ENCODE measurements around the gene GABRD.

The GABRD gene

DNA sequence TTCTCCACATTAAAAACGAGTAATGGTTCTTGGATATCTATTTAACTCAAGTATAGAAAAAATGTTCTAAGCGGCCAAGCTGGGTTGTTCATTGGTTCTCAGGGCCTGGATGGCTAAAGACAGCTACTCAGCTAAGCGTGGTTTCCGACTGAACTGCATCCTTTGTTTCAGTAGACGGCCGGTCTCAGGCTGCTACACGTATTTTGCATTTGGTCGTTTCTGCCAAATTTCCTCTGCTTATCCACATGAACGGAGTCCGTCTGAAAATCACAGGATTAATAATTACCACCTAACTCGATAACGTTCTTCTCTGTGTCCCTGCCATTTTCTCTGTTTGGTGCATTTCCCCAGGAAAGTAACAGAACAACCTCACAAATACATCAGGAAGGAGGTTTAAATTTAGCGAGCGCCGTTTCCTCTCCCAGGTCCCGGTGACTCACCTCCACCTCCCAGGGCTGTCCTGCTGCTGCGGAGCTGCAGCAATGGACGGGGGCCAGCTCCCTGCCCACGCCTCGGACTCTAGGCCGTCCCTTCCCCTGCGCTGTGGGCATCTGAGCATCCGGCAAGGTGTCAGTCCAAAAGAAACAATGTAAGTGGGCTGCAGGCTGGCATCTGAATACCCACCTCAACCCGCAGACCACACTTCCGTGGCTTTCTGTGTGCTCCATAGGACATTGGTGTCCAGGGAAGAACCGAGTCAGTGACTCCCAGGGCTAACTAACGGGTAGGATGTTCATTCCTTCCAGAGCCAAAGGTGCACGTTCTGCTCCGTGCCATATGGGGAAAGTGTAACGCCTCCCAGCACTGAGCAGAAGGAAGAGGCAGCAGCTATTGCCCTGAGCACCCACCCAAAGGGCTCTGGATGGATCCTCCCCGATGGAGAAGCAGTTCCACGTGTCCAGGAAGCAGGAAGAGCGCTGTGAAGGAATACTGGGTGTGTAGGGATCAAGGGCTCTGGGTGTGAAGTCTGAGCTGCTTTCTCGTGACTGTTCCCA is 4.1 kb upstream of the GABRD start:
- Mint-ChIP-seq H3K4me1 (peaks cover 5% of the 10 kb centered on the region), H3K4me3 (no peak overlapping the region), H3K36me3 (ENCODE audit: insufficient read depth) (peaks cover 1% of the 10 kb centered on the region), H3K9me3 (no peaks in the 10 kb centered on the region), H3K27me3 (peaks cover 54% of the 10 kb centered on the region), H3K27ac (ENCODE audit: low read depth) (no peak overlapping the region)
- ATAC-seq (replicated peaks; ENCODE audit: extremely low read depth, poor library complexity, severe bottlenecking), result no peak
- DNase-seq (ENCODE audit: low spot score in 2 of 2), result no peak

DNA sequence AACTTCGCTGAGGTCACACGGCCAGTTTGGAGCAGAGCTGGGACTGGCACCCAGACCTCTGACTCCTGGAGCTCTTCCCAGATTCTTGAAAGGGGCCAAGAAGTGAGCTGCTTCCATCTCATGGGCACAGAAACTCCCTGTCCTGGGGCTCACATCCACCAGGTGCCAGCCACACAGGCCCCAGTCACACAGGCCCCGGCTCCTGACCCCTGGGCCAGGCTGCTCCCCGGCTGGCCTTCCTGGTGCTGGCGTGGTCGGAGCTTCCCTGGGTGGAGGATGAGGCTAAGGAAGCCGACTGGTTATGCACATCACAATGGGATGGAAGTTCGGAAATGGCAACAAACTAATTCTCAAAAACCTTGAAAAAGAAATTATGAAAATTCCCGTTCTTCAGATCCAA is 3.0 kb upstream of the GABRD start:
- H3K36me3 Mint-ChIP-seq (ENCODE audit: insufficient read depth), result peaks cover 4% of the 10 kb centered on the region
- peaks cover 5% of the 10 kb centered on the region for H3K4me1 Mint-ChIP-seq
- no peak overlapping the region for H3K4me3 Mint-ChIP-seq
- peaks cover 64% of the 10 kb centered on the region for H3K27me3 Mint-ChIP-seq
- H3K9me3 Mint-ChIP-seq, result no peaks in the 10 kb centered on the region
- ATAC-seq (replicated peaks; ENCODE audit: extremely low read depth, poor library complexity, severe bottlenecking) (no peak), DNase-seq (ENCODE audit: low spot score in 2 of 2) (no peak)
- no peak overlapping the region for H3K27ac Mint-ChIP-seq (ENCODE audit: low read depth)

DNA sequence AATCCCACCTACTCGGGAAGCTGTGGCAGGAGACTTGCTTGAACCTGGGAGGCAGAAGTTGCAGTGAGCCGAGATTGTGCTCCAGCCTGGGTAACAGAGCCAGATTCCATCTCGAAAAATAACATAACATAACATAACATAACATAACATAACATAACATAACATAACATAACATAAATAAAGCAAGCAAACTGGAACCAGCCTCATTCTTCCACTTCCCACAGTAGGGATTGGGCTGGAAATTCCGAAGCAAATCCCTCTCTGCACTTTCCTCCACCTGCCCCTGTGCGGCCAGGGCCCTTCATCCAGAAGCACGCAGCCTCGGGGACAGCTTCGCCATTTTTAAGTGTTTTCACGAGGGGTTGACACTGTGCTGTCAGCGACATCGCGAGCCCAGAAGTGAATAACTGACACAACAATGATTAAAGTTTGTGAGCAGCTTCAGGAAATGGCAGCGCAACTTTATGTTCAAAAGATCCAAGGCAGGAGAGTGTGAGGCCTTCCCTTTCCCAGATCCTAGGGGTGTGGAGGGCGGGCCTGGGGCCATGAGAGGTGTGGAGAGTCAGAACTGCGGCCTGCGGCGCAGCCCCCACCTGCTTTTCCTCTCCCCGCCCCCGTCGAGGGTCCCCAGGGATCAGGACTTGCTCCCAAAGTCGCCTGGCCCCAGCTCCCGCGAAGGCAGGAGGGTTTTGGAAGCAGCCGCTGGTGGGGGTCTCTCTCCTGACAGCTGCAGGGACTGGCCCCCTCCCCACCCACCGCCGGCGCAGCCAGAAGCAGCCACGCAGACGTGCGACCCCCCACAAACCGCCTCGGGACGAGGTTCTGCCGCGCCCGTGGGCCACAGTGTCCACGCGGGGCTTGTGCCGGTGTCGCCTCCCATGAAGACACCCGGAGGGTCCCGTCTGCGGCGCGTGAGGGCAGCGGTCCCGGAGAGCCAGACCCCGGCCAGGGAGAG is 651 bp upstream of the GABRD start:
- Mint-ChIP-seq H3K36me3 (ENCODE audit: insufficient read depth) (peaks cover 6% of the 10 kb centered on the region), H3K4me1 (peaks cover 5% of the 10 kb centered on the region), H3K9me3 (no peaks in the 10 kb centered on the region), H3K27me3 (peaks cover 87% of the 10 kb centered on the region), H3K27ac (ENCODE audit: low read depth) (no peak overlapping the region), H3K4me3 (peak overlapping the region; percentile 75)
- DNase-seq (ENCODE audit: low spot score in 2 of 2) (no peak), ATAC-seq (replicated peaks; ENCODE audit: extremely low read depth, poor library complexity, severe bottlenecking) (no peak)

DNA sequence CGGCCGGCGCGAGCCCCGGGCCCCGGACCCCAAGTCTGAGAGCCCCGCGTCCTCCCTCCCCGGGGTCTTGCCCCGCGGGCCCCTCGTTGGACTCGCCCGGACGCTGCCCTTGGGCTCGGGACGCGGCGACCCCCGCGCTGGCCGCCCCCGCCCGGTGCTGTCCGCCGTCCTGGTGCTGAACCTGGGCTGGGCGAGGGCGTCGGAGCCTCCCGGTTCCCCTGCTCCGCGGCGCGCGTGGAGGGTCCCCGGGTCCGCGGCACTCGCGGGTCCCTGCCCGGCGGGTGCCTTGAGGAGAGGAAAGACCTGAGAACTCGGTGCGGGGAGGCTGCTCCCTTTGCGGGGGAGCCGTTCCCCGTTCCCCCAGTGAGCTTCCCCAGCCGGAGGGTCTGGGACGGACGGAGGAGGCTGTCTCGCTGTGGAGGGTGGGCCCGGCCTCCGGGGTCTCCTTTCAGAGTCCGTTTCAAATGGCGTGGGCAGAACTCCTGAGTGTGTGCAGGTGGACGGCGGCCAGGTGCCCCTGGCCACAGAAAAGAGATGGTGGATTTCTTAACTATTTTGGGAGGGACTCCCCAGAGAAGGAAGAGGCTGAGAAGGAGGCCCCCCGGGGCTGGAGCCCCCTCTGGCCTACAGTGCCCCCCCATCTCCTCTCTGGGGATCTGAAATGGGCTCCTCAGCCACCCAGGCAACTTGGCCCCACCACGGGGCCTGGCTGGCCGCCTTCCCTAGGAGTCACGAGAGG is 595 bp downstream of the GABRD start:
- peaks cover 6% of the 10 kb centered on the region for H3K36me3 Mint-ChIP-seq (ENCODE audit: insufficient read depth)
- peaks cover 88% of the 10 kb centered on the region for H3K27me3 Mint-ChIP-seq
- H3K4me3 Mint-ChIP-seq, result no peak overlapping the region
- ATAC-seq (replicated peaks; ENCODE audit: extremely low read depth, poor library complexity, severe bottlenecking) (no peak), DNase-seq (ENCODE audit: low spot score in 2 of 2) (no peak)
- no peak overlapping the region for H3K27ac Mint-ChIP-seq (ENCODE audit: low read depth)
- peaks cover 5% of the 10 kb centered on the region for H3K4me1 Mint-ChIP-seq
- H3K9me3 Mint-ChIP-seq, result no peaks in the 10 kb centered on the region

DNA sequence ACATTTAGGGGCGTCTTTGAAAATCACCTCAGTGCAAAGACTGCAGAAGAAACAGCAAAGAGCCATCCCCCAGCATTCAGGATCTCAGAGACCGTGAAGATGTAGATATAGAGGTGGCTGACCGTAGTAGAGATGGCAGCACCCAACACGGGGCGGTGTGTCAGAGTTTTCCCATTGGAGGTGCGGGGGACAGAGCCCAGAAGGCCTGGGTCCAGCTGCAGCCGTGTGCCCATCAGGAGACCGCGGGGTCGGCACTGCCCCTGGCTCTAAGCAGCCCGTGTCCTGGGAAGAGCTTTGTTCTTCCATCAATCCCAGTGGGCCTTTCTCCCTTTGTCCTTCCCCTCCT is 1.1 kb downstream of the GABRD start:
- Mint-ChIP-seq H3K4me3 (no peak overlapping the region), H3K9me3 (no peaks in the 10 kb centered on the region), H3K4me1 (peaks cover 5% of the 10 kb centered on the region), H3K27ac (ENCODE audit: low read depth) (no peak overlapping the region), H3K27me3 (peaks cover 83% of the 10 kb centered on the region), H3K36me3 (ENCODE audit: insufficient read depth) (peaks cover 6% of the 10 kb centered on the region)
- DNase-seq (ENCODE audit: low spot score in 2 of 2) (no peak), ATAC-seq (replicated peaks; ENCODE audit: extremely low read depth, poor library complexity, severe bottlenecking) (no peak)

DNA sequence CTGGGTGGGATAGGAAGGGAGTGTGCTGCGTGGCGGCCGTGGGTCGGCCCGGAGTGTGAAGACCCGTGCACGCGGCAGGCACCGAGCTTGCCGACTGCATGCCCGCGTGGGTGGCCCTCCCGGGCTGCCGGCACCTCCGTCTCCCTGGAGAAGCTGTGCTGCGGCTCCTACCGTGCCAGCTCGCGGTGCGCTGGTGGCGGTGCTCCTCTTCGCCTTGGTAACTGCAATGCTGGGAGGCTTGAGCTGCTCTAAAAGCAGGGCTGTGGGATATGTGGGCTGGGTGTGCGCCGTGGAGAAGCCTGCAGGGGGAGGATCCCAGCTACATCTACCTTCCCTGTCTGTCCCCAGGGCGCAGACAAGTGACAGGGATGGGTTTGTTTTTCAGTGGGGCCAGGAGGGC is 2.4 kb downstream of the GABRD start:
- peaks cover 5% of the 10 kb centered on the region for H3K4me1 Mint-ChIP-seq
- peaks cover 70% of the 10 kb centered on the region for H3K27me3 Mint-ChIP-seq
- H3K4me3 Mint-ChIP-seq, result no peak overlapping the region
- ATAC-seq (replicated peaks; ENCODE audit: extremely low read depth, poor library complexity, severe bottlenecking) (no peak), DNase-seq (ENCODE audit: low spot score in 2 of 2) (no peak)
- no peaks in the 10 kb centered on the region for H3K9me3 Mint-ChIP-seq
- H3K36me3 Mint-ChIP-seq (ENCODE audit: insufficient read depth), result peaks cover 6% of the 10 kb centered on the region
- no peak overlapping the region for H3K27ac Mint-ChIP-seq (ENCODE audit: low read depth)

DNA sequence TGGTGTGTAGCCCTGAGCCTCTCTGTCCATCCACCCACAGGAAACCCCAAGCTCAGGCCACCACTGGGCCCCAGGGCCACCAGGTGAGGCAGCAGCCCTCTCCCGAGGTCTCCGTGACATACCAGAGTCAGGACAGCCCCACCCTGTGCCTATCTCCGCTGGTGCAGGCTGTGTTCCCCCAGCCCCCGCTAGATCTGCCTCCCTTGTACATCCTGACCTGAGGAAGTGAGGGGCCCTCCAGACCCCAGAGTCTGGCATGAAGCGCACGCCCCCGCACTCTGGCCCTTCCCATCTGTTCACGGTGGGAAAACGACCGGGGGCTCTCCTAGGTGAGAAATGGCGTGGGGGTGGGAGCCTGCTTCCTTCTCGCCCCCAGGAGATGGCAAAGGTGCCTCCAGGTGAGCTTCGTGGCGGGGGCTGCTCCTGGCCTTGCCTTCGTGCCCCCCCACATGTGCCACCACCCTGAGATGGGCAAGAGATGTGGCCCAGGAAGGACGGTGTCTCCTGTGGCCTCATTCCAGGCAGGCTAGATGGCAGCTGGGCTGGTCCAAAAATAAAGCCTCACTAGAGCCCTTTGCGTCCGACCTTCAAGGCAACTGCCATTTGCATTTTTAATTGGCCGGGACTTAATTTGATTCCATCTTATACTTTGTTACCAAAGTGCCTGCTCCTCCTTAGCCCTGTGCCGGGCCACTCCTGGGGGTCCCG is 3.1 kb downstream of the GABRD start:
- peaks cover 5% of the 10 kb centered on the region for H3K36me3 Mint-ChIP-seq (ENCODE audit: insufficient read depth)
- H3K9me3 Mint-ChIP-seq, result no peaks in the 10 kb centered on the region
- no peak overlapping the region for H3K4me3 Mint-ChIP-seq
- no peak overlapping the region for H3K27ac Mint-ChIP-seq (ENCODE audit: low read depth)
- H3K27me3 Mint-ChIP-seq, result peaks cover 63% of the 10 kb centered on the region
- ATAC-seq (replicated peaks; ENCODE audit: extremely low read depth, poor library complexity, severe bottlenecking) (no peak), DNase-seq (ENCODE audit: low spot score in 2 of 2) (no peak)
- H3K4me1 Mint-ChIP-seq, result peaks cover 5% of the 10 kb centered on the region

DNA sequence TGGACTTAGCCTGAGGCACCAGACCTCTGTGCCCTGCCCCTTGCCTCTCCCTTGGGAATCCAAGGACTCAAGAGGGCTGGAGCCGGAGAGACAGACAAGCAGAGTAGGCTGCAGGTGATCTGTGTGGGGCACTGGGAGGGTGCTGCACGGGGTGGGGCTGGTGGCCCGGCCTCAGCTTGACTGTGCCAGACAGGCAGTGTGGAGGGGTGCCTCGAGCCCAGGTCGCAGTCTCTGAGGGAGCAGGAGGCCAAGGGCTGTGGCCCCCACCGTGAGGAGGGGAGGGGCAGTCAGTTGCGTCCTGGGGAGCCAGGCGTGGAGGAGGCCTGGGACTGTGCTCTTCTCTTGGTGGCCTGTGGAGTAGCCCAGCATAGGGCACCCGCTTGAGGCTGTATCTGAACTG is 4.0 kb downstream of the GABRD start:
- Mint-ChIP-seq H3K4me1 (peaks cover 5% of the 10 kb centered on the region), H3K27ac (ENCODE audit: low read depth) (no peak overlapping the region), H3K4me3 (no peak overlapping the region), H3K36me3 (ENCODE audit: insufficient read depth) (peaks cover 5% of the 10 kb centered on the region), H3K27me3 (peaks cover 54% of the 10 kb centered on the region), H3K9me3 (no peaks in the 10 kb centered on the region)
- ATAC-seq (replicated peaks; ENCODE audit: extremely low read depth, poor library complexity, severe bottlenecking), result no peak
- no peak for DNase-seq (ENCODE audit: low spot score in 2 of 2)

DNA sequence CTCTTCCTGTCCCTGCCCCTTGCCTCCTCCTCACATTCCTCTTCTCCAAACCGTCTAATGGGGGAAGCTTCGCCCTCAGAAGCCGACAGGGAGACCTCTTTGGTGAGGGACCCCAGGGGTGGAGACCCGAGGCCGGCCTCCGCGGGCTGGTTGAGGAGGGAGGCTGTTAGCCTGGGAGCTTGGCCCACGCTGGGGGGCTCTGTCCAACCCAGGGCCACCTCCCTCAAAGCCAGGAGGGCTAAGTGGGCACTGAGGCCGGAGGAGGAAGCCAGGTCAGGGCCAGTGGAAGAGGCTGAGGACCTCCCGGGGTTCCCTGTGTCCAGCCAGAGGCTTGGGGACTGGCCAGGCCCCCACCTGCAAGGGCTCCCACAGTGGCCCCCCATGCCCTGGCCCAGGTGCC is 5.3 kb downstream of the GABRD start:
- H3K27ac Mint-ChIP-seq (ENCODE audit: low read depth), result no peak overlapping the region
- no peak overlapping the region for H3K4me3 Mint-ChIP-seq
- DNase-seq (ENCODE audit: low spot score in 2 of 2) (no peak), ATAC-seq (replicated peaks; ENCODE audit: extremely low read depth, poor library complexity, severe bottlenecking) (no peak)
- peaks cover 46% of the 10 kb centered on the region for H3K27me3 Mint-ChIP-seq
- H3K4me1 Mint-ChIP-seq, result no peaks in the 10 kb centered on the region
- peaks cover 5% of the 10 kb centered on the region for H3K36me3 Mint-ChIP-seq (ENCODE audit: insufficient read depth)
- no peaks in the 10 kb centered on the region for H3K9me3 Mint-ChIP-seq

DNA sequence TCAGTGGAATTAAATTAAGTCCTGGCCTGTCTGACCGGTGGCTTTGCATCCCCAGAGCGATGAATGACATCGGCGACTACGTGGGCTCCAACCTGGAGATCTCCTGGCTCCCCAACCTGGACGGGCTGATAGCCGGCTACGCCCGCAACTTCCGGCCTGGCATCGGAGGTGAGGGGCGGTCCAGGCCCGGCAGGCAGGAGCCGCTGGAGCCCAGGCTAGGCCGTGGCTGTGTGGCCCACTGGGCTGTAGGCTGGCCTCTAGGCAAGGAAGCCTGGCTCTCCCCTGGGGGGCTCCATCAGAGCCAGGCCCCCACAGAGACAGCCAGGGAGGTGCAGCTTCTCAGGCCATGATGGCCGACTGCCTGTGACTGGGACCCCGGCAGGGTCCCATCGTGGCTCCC is 5.7 kb downstream of the GABRD start:
- Mint-ChIP-seq H3K9me3 (no peaks in the 10 kb centered on the region), H3K27ac (ENCODE audit: low read depth) (no peak overlapping the region), H3K4me3 (no peak overlapping the region), H3K36me3 (ENCODE audit: insufficient read depth) (peaks cover 5% of the 10 kb centered on the region), H3K4me1 (no peaks in the 10 kb centered on the region), H3K27me3 (peaks cover 44% of the 10 kb centered on the region)
- ATAC-seq (replicated peaks; ENCODE audit: extremely low read depth, poor library complexity, severe bottlenecking) (no peak), DNase-seq (ENCODE audit: low spot score in 2 of 2) (no peak)

DNA sequence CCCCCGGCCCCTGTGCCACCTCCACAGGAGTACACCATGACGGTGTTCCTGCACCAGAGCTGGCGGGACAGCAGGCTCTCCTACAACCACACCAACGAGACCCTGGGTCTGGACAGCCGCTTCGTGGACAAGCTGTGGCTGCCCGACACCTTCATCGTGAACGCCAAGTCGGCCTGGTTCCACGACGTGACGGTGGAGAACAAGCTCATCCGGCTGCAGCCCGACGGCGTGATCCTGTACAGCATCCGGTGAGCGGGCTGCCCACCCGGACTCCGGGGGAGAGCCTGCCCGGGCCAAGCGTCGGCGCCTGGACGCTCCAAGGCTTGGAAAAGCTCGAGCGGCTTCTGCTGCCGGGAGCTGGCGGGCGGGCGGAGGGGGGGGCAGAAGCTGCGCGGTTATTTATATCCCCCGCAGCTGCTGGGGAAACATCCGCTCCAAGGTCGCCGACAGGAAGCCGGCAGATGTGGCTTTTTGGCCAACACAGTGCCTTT is 6.4 kb downstream of the GABRD start:
- Mint-ChIP-seq H3K4me3 (no peak overlapping the region), H3K36me3 (ENCODE audit: insufficient read depth) (peaks cover 5% of the 10 kb centered on the region), H3K9me3 (no peaks in the 10 kb centered on the region), H3K4me1 (no peaks in the 10 kb centered on the region), H3K27ac (ENCODE audit: low read depth) (no peak overlapping the region), H3K27me3 (peaks cover 38% of the 10 kb centered on the region)
- no peak for DNase-seq (ENCODE audit: low spot score in 2 of 2)
- ATAC-seq (replicated peaks; ENCODE audit: extremely low read depth, poor library complexity, severe bottlenecking), result no peak
